H1 (cell line): ENCODE data around the gene FGFBP1. TPM values are rescaled to one million over a fixed set of nuclear protein-coding genes. Genes with fewer than 3 reads are reported as not detected.

Source experiments
- CHD7 ChIP-seq: fragments of 300-600 bp; sonication (generic); IDR thresholded peaks from 2 replicates; pipeline ENCODE4 v1.7.1; 2012; ENCODE audit warnings: low read length, moderate library complexity, mild to moderate bottlenecking, inconsistent platforms; ENCODE audit not compliant: insufficient replicate concordance
- E2F6 ChIP-seq: IDR thresholded peaks from 2 replicates; pipeline ENCODE4 v1.6.1; 2012; ENCODE audit warnings: inconsistent platforms
- EP300 ChIP-seq, 2 experiments: IDR thresholded peaks; 1 replicate in 1 of 2; 2 replicates in 1 of 2; pipeline ENCODE4 v1.6.1; 2011 to 2012; ENCODE audit warnings: low read depth in 2 of 2, low read length in 2 of 2, mild to moderate bottlenecking in 2 of 2, borderline replicate concordance in 1 of 2, inconsistent platforms in 1 of 2, moderate library complexity in 1 of 2
- polyA plus RNA-seq, 7 experiments: library from polyadenylated mRNA; depleted of rRNA in 3 of 7; stranded (reverse) in 5 of 7; unstranded in 2 of 7; fragments of >200 nt in 5 of 7; fragments of 200-250 nt in 2 of 7; gene quantifications; 1 replicate in 5 of 7; 2 replicates in 1 of 7; 4 replicates in 1 of 7; pipeline versions ENCODE4 v1.2.1 to v1.2.3, GENCODE V29; 2011 to 2013; ENCODE audit warnings: missing spikeins in 2 of 7, mixed read lengths in 2 of 7
- total RNA-seq: library from RNA; stranded (reverse); fragmentation: NEBNext Ultra II Directional; extraction: Animal tissue kit (Norgen Biotek cat#: 25700); gene quantifications from 2 replicates; pipeline ENCODE4 v1.2.1, GENCODE V29; 2021

FGFBP1 gene
- total and polyA plus RNA-seq, 2 of the 8 experiments (the other 6 are each of a cell fraction or from before 2014, with no cell fraction given): 0.17 to 0.20 TPM

GRCh38 chr4:15913631-15913970, 24.9 kb downstream of the FGFBP1 start (continued):
- TF ChIP-seq CHD7 (no peak), EP300 (IDR thresholded peaks at IDR 0.05; ENCODE audit: borderline replicate concordance in 1 of 2, low read depth in 2 of 2, low read length in 2 of 2) (no peak), E2F6 (no peak)
